Astrocyte of the cerebellum (primary cell): ENCODE data around the gene NRP1.

Source experiments
- DNase-seq: peaks from one replicate; pipeline ENCODE4 v3.0.0-alpha.2; 2011; ENCODE audit warnings: low read depth
- H3K4me3 ChIP-seq: 2 replicates; pipeline ENCODE4 v1.5.1; 2011; ENCODE audit warnings: mild to moderate bottlenecking, low read depth, low read length, moderate library complexity
- in situ Hi-C: cut with HindIII; loops from 2 replicates; pipeline ENCODE4 v1.10.0; 2017; ENCODE audit warnings: low sequenced_read_pairs
- TF ChIP-seq, protein P1 (sequence below): IDR thresholded peaks from 2 replicates; pipeline ENCODE4 v1.5.1; 2012; ENCODE audit warnings: low read length, low read depth, moderate library complexity, mild to moderate bottlenecking; ENCODE audit errors: missing control alignments

The NRP1 gene

GRCh38 chr10:33186150-33186549 is 148.3 kb downstream of the NRP1 start:
- in situ Hi-C loops: no loop called here
- no peak for DNase-seq
- TF ChIP-seq, protein P1, sequence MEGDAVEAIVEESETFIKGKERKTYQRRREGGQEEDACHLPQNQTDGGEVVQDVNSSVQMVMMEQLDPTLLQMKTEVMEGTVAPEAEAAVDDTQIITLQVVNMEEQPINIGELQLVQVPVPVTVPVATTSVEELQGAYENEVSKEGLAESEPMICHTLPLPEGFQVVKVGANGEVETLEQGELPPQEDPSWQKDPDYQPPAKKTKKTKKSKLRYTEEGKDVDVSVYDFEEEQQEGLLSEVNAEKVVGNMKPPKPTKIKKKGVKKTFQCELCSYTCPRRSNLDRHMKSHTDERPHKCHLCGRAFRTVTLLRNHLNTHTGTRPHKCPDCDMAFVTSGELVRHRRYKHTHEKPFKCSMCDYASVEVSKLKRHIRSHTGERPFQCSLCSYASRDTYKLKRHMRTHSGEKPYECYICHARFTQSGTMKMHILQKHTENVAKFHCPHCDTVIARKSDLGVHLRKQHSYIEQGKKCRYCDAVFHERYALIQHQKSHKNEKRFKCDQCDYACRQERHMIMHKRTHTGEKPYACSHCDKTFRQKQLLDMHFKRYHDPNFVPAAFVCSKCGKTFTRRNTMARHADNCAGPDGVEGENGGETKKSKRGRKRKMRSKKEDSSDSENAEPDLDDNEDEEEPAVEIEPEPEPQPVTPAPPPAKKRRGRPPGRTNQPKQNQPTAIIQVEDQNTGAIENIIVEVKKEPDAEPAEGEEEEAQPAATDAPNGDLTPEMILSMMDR: no peak
- H3K4me3 ChIP-seq: no peak overlapping the region

GRCh38 chr10:33183655-33184054 is 150.8 kb downstream of the NRP1 start:
- in situ Hi-C loops: no loop called here
- H3K4me3 ChIP-seq: no peak overlapping the region
- DNase-seq: no peak
- TF ChIP-seq, protein P1: no peak

- H3K4me3 ChIP-seq: no peak overlapping the region
- DNase-seq: no peak
- TF ChIP-seq, protein P1: no peak
- in situ Hi-C loops: no loop called here
These were observed 153.5 kb downstream of the NRP1 start for GRCh38 chr10:33180921-33181320.

- TF ChIP-seq, protein P1: no peak
- no peak overlapping the region for H3K4me3 ChIP-seq
- DNase-seq: no peak
- in situ Hi-C loops: no loop called here
These were observed 154.1 kb downstream of the NRP1 start for GRCh38 chr10:33180390-33180789.

- H3K4me3 ChIP-seq: no peak overlapping the region
- no peak for DNase-seq
- TF ChIP-seq, protein P1: no peak
- in situ Hi-C loops: no loop called here
These were observed 155.4 kb downstream of the NRP1 start for GRCh38 chr10:33179067-33179466.

DNA sequence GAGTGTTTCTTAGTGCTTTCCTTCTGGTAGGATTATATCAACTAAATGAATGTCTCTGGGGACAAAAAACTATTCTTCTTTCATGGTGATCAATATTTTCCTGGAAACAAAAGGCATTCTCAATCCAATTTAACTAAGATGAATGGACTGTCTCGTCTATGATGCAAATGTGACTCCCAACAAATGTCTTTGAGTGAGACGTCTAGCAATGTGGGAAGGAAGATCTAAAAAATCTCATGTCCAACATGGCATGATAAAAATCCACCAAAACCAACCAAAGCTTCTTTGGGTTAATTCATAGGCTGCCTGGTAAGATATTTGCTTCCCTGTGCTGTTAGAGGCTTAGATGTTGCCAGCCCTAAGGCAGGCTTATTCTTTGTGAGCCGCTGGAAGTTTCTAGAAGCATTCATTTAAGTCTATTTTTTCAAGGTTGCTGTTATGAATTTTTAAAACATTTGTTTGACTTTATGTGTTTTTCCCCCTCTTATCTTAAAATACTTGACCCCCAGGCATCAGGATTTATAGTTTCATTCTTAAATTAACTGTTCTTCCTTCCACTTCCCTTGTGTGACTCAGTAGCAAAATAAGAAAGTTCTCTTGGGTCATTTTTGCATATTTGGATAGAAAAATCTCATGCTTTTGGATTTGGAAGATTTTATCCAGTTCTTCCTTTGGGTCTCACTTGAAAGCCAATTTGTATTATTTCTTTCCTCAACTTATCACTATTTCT is 156.3 kb downstream of the NRP1 start:
- TF ChIP-seq, protein P1: no peak
- in situ Hi-C loops: no loop called here
- no peak for DNase-seq
- no peak overlapping the region for H3K4me3 ChIP-seq
